Peyer's patch (tissue), 4 donors: ENCODE data around the gene COL26A1.

Experiments used
- POLR2A ChIP-seq, 2 donors: fragments of 450-650 bp; IDR thresholded peaks; one replicate each; pipeline ENCODE4 v1.5.1; 2017; ENCODE audit warnings: antibody characterized with exemption in 2 of 2, mild to moderate bottlenecking in 2 of 2, moderate library complexity in 2 of 2
- TF ChIP-seq, protein P1 (sequence below), 6 experiments: fragments of 450-650 bp in 4 of 6; fragments of 200-600 bp in 2 of 6; sonication (generic) in 1 of 6; IDR thresholded peaks; one replicate each; pipeline ENCODE4 v1.5.1; 2017 to 2019; ENCODE audit warnings: antibody characterized with exemption in 6 of 6, mild to moderate bottlenecking in 3 of 6, moderate library complexity in 1 of 6

DNA sequence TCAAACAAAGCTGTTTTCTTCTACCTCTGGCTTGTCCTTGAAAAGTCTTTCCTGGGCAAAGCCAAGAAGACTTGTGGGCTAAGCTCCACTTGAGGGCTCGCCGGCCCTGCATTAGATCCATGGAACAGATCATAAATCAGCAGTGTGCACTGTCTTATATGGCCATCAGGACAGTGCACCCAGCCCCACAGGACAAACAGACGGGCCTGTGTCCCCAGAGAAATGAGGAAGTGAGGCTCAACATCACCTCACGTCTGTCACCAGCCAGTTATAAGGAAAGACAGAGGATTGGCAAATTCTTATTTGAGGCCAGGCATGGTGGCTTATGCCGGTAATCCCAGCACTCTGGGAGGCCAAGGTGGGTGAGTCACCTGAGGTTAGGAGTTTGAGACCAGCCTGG lies 28.8 kb upstream of the COL26A1 start:
- TF ChIP-seq, protein P1, sequence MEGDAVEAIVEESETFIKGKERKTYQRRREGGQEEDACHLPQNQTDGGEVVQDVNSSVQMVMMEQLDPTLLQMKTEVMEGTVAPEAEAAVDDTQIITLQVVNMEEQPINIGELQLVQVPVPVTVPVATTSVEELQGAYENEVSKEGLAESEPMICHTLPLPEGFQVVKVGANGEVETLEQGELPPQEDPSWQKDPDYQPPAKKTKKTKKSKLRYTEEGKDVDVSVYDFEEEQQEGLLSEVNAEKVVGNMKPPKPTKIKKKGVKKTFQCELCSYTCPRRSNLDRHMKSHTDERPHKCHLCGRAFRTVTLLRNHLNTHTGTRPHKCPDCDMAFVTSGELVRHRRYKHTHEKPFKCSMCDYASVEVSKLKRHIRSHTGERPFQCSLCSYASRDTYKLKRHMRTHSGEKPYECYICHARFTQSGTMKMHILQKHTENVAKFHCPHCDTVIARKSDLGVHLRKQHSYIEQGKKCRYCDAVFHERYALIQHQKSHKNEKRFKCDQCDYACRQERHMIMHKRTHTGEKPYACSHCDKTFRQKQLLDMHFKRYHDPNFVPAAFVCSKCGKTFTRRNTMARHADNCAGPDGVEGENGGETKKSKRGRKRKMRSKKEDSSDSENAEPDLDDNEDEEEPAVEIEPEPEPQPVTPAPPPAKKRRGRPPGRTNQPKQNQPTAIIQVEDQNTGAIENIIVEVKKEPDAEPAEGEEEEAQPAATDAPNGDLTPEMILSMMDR (IDR thresholded peaks at IDR 0.05), result no peak
- TF ChIP-seq POLR2A (IDR thresholded peaks at IDR 0.05), result no peak
